Right lobe of liver (tissue), 6 donors: Measurements from ENCODE around the gene NUP210L. TPM values are rescaled to one million over a fixed set of nuclear protein-coding genes. Genes with fewer than 3 reads are reported as not detected.

Experiments used
- ATAC-seq, 4 donors: fragments of 200-7000 bp; cut with Tn5 transposase; one replicate each; pipeline ENCODE4 v1.9.1; 2020; ENCODE audit warnings: mild to moderate bottlenecking in 4 of 4, moderate library complexity in 4 of 4
- DNase-seq, 3 donors: peaks; one replicate each; pipeline ENCODE4 v3.0.0-alpha.2; 2020
- H3K27ac ChIP-seq, 3 donors: fragments of 200-600 bp; one replicate each; pipeline ENCODE4 v1.8.0; 2022
- H3K27me3 ChIP-seq, 2 donors: fragments of 200-600 bp; one replicate each; pipeline ENCODE4 v1.8.0; 2022
- H3K36me3 ChIP-seq, 4 donors: fragments of 200-600 bp; sonication (generic) in 1 of 4; one replicate each; pipeline versions ENCODE4 v1.5.1 to v1.8.0; 2017 to 2022; ENCODE audit warnings: control low read depth in 1 of 4
- H3K4me1 ChIP-seq, 4 donors: fragments of 200-600 bp; sonication (generic) in 1 of 4; one replicate each; pipeline versions ENCODE4 v1.5.1 to v1.8.0; 2017 to 2022; ENCODE audit warnings: control low read depth in 1 of 4
- H3K4me3 ChIP-seq, 3 donors: fragments of 200-600 bp; one replicate each; pipeline ENCODE4 v1.8.0; 2022
- H3K9me3 ChIP-seq, 4 donors: fragments of 200-600 bp; sonication (generic) in 1 of 4; one replicate each; pipeline versions ENCODE4 v1.5.1 to v1.8.0; 2017 to 2022; ENCODE audit warnings: control low read depth in 1 of 4
- CTCF ChIP-seq, 4 donors: fragments of 200-600 bp in 3 of 4; fragments of 450-650 bp in 1 of 4; IDR thresholded peaks; one replicate each; pipeline versions ENCODE4 v1.5.1 to v1.8.0; 2016 to 2022; ENCODE audit warnings: antibody characterized with exemption in 4 of 4, mild to moderate bottlenecking in 2 of 4
- POLR2A ChIP-seq: fragments of 450-650 bp; IDR thresholded peaks from one replicate; pipeline ENCODE4 v1.6.1; 2017; ENCODE audit warnings: antibody characterized with exemption, mild to moderate bottlenecking
- WGBS: methylation state at CpG from one replicate; pipeline ENCODE4 v1.1.6; 2018; ENCODE audit warnings: low coverage, low lambda C conversion rate; ENCODE audit not compliant: insufficient coverage; ENCODE audit errors: missing lambda C conversion rate; 5-methylcytosine and 5-hydroxymethylcytosine counted together
- intact Hi-C, 2 donors: fragments of 100-400 bp; cut with DNase I; formaldehyde crosslinking; loops; one replicate each; pipeline versions ENCODE4 v1.11.2 to v1.14.1; 2022
- total RNA-seq, 6 experiments: library from RNA; depleted of rRNA in 2 of 6; stranded (reverse); fragments of >200 nt in 2 of 6; fragmentation: NEBNext Ultra II Directional in 3 of 6; extraction: Animal tissue kit (Norgen Biotek cat#: 25700) in 3 of 6; gene quantifications; one replicate each; pipeline versions ENCODE4 v1.1.0 to v1.2.4, GENCODE V29; 2016 to 2023
- donor health status: DM: no; HTN: yes; CAD: no.
- donor health status: DM: no; HTN: no; CAD: no.
- donor health status: DM: no; HTN: no; CAD: no.
- donor health status: DM: no; HTN: yes; CAD: no.
- donor health status: DM: no; HTN: yes; CAD: no.

The NUP210L gene
- total RNA-seq, 6 experiments from 2014 or later: 0.14 TPM; not detected in 5

GRCh38 chr1:153951801-153952200 is 203.1 kb downstream of the NUP210L start:
- intact Hi-C loops: no loop called here
- no peaks in the 10 kb centered on the region for H3K27me3 ChIP-seq
- H3K4me3 ChIP-seq: no peak overlapping the region
- H3K36me3 ChIP-seq: peaks cover 0 to 42% (median 19%) of the 10 kb centered on the region in 4 donors
- no peak overlapping the region for H3K27ac ChIP-seq
- H3K4me1 ChIP-seq: peaks cover 0 to 41% (median 16%) of the 10 kb centered on the region in 4 donors
- H3K9me3 ChIP-seq: no peaks in the 10 kb centered on the region
- TF ChIP-seq POLR2A: no peak
- no peak for TF ChIP-seq CTCF (IDR thresholded peaks at IDR 0.05)
- no peak for ATAC-seq
- no CpG with 5 or more reads among the region's 2 CpGs for WGBS
- DNase-seq: no peak

- Histone ChIP-seq H3K27me3 (no peaks in the 10 kb centered on the region), H3K36me3 (peaks cover 0 to 42% (median 19%) of the 10 kb centered on the region in 4 donors), H3K27ac (no peak overlapping the region), H3K4me3 (no peak overlapping the region), H3K4me1 (peaks cover 0 to 37% (median 14%) of the 10 kb centered on the region in 4 donors), H3K9me3 (no peaks in the 10 kb centered on the region)
- DNase-seq (no peak), ATAC-seq (no peak)
- intact Hi-C loops: no loop called here
- TF ChIP-seq CTCF (IDR thresholded peaks at IDR 0.05): no peak
- TF ChIP-seq POLR2A: no peak
- 95% methylated on average over 10 of the region's 11 CpGs for WGBS
Measured at GRCh38 chr1:153951183-153951582, 203.7 kb downstream of the NUP210L start.

GRCh38 chr1:153946622-153947241 is 208.1 kb downstream of the NUP210L start, which contains the start of gene DENND4B:
DENND4B (minus strand) TSS chr1:153946718; CDS start chr1:153944374, 2,344 bp downstream.
- TF ChIP-seq CTCF (IDR thresholded peaks at IDR 0.05): peak; percentile 93 to 95 (median 94)
- TF ChIP-seq POLR2A: no peak
- DNase-seq (peak; percentile 91), ATAC-seq (peak; percentile 83 to 89 (median 84))
- no peaks in the 10 kb centered on the region for H3K27me3 ChIP-seq
- H3K4me3 ChIP-seq: peak within 1 kb of the TSS; percentile 93 to 99 (median 94)
- intact Hi-C loops: no loop called here
- peaks cover 0 to 34% (median 16%) of the 10 kb centered on the region in 4 donors for H3K4me1 ChIP-seq
- WGBS: 15% methylated on average over 10 of the region's 28 CpGs
- H3K27ac ChIP-seq: peak within 1 kb of the TSS; percentile 97 to 100 (median 100)
- no peaks in the 10 kb centered on the region for H3K9me3 ChIP-seq
- H3K36me3 ChIP-seq: peaks cover 0 to 25% (median 12%) of the 10 kb centered on the region in 4 donors

GRCh38 chr1:153945795-153946621 is 208.9 kb downstream of the NUP210L start:
- H3K4me1 ChIP-seq: peaks cover 0 to 34% (median 16%) of the 10 kb centered on the region in 4 donors
- ATAC-seq (peak; percentile 73 to 80 (median 77)), DNase-seq (peak; percentile 93 to 96 (median 94))
- H3K27ac ChIP-seq: peak overlapping the region; percentile 97 to 100 (median 100)
- H3K9me3 ChIP-seq: no peaks in the 10 kb centered on the region
- 0% methylated on average over 5 of the region's 95 CpGs for WGBS
- intact Hi-C loops: no loop called here
- H3K27me3 ChIP-seq: no peaks in the 10 kb centered on the region
- H3K36me3 ChIP-seq: peaks cover 0 to 17% (median 9%) of the 10 kb centered on the region in 4 donors
- TF ChIP-seq POLR2A: peak; percentile 66
- no peak for TF ChIP-seq CTCF (IDR thresholded peaks at IDR 0.05)
- peak overlapping the region; percentile 93 to 99 (median 94) for H3K4me3 ChIP-seq
